ENCODE results near the gene PARD3B. TPM values are rescaled to one million over a fixed set of nuclear protein-coding genes. Genes with fewer than 3 reads are reported as not detected.

Gene PARD3B
- total and polyA plus RNA-seq, 10 of the 15 experiments (the other 5 are each of a cell fraction or from before 2014, with no cell fraction given): 0.01 to 0.54 (median 0.07) TPM; not detected in 7

DNA sequence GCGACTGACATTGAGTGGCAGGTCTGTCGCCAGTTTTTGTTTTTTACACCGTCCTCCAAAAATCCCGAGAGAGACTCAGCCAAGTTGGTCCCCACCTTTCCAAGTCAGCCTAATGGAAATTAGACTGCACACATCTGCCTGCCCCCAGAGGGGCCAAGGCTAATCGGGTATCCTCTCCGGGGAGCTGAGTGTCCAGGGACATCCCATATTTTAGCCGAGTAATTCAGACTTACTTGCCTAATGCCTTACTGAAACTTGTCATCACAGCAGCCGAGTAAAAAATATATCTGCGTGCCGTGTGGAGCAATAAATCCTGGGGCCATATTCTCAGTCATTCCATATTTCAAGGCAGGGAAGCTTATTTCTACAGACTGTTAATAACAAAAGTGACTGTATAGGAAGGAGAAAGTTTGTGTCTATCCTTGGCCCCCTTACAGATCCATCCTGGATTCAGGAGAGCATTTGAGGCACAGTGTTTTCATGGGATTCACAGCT lies 1098.2 kb downstream of the PARD3B start:
- DNase-seq (ENCODE audit: low read depth, low spot score) (no peak), FAIRE-seq (no peak), ATAC-seq (no peak)
- TF ChIP-seq TCF3 (IDR thresholded peaks at IDR 0.05; ENCODE audit: borderline replicate concordance, insufficient read depth, low read depth, low read length) (no peak), BCLAF1 (IDR thresholded peaks at IDR 0.05) (no peak), MTA2 (IDR thresholded peaks at IDR 0.05; ENCODE audit: low read depth) (no peak), ZNF207 (IDR thresholded peaks at IDR 0.05; ENCODE audit: borderline replicate concordance) (no peak), POLR2A (IDR thresholded peaks at IDR 0.05; ENCODE audit: low read depth, low read length) (no peak), NBN (IDR thresholded peaks at IDR 0.05) (no peak), SIN3A (IDR thresholded peaks at IDR 0.05; ENCODE audit: low read depth, low read length) (no peak), HDGF (IDR thresholded peaks at IDR 0.05) (no peak), IKZF1 (conservative IDR thresholded peaks at IDR 0.05) (no peak), SUZ12 (IDR thresholded peaks at IDR 0.05; ENCODE audit: unreplicated experiment) (no peak)
- TF ChIP-seq, protein P1, sequence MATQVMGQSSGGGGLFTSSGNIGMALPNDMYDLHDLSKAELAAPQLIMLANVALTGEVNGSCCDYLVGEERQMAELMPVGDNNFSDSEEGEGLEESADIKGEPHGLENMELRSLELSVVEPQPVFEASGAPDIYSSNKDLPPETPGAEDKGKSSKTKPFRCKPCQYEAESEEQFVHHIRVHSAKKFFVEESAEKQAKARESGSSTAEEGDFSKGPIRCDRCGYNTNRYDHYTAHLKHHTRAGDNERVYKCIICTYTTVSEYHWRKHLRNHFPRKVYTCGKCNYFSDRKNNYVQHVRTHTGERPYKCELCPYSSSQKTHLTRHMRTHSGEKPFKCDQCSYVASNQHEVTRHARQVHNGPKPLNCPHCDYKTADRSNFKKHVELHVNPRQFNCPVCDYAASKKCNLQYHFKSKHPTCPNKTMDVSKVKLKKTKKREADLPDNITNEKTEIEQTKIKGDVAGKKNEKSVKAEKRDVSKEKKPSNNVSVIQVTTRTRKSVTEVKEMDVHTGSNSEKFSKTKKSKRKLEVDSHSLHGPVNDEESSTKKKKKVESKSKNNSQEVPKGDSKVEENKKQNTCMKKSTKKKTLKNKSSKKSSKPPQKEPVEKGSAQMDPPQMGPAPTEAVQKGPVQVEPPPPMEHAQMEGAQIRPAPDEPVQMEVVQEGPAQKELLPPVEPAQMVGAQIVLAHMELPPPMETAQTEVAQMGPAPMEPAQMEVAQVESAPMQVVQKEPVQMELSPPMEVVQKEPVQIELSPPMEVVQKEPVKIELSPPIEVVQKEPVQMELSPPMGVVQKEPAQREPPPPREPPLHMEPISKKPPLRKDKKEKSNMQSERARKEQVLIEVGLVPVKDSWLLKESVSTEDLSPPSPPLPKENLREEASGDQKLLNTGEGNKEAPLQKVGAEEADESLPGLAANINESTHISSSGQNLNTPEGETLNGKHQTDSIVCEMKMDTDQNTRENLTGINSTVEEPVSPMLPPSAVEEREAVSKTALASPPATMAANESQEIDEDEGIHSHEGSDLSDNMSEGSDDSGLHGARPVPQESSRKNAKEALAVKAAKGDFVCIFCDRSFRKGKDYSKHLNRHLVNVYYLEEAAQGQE (IDR thresholded peaks at IDR 0.05; ENCODE audit: low read depth, low read length): no peak
- Histone ChIP-seq H3K36me3 (ENCODE audit: control insufficient read depth in 2 of 2, insufficient read depth in 2 of 2, low read length in 1 of 2) (no peaks in the 10 kb centered on the region), H3K27ac (ENCODE audit: control insufficient read depth, insufficient read depth) (no peak overlapping the region), H2AFZ (ENCODE audit: control insufficient read depth, low read depth, low read length) (no peak overlapping the region), H3K4me1 (ENCODE audit: control insufficient read depth, insufficient read depth, low read length) (no peaks in the 10 kb centered on the region; the same call in 1 of the 2 replicates), H3K4me2 (ENCODE audit: control insufficient read depth, insufficient read depth) (no peak overlapping the region), H3K9ac (ENCODE audit: control insufficient read depth, insufficient read depth, low read length) (no peak overlapping the region), H3K4me3 (no peak overlapping the region), H3K27me3 (replicated peaks in 1 of 2; ENCODE audit: control insufficient read depth in 2 of 2, insufficient read depth in 2 of 2, low read length in 1 of 2) (peaks cover 1 to 6% of the 10 kb centered on the region in 2 experiments), H3K79me2 (ENCODE audit: control insufficient read depth, insufficient read depth, low read length) (no peaks in the 10 kb centered on the region), H3K9me3 (replicated peaks; ENCODE audit: control insufficient read depth, insufficient read depth, low read length) (no peaks in the 10 kb centered on the region; the same call in 2 of the 3 replicates), H4K20me1 (ENCODE audit: control insufficient read depth, insufficient read depth) (no peaks in the 10 kb centered on the region)
- POLR2A ChIA-PET: no interaction called here
- no TSS peak for BruUV-seq (replicated peaks)
- SMC1A ChIA-PET (ENCODE audit: uncharacterized antibody, unreplicated experiment): interaction anchor here (0.7 kb wide), 1 partner anchor 1617 kb away, joined by 3 read pairs; no protein-coding TSS in a partner anchor
- RAD21 ChIA-PET (ENCODE audit: unreplicated experiment): no interaction called here
- WGBS (ENCODE audit: insufficient coverage, insufficient replicate concordance, low lambda C conversion rate, missing lambda C conversion rate): 56% methylated on average over 10 of the region's 10 CpGs
- in situ Hi-C loops (cut with MboI): no loop called here
- CTCF ChIA-PET: interaction anchor here (2.5 kb wide), 1 partner anchor 32 kb away, joined by 9 read pairs; no protein-coding TSS in a partner anchor
- intact Hi-C loops (cut with micrococcal nuclease; ENCODE audit: unreplicated experiment): no loop called here
